ENCODE measurements around the gene ZC3H4. TPM values are rescaled to one million over a fixed set of nuclear protein-coding genes. Genes with fewer than 3 reads are reported as not detected.
A peak's percentile ranks its signal among the peaks of the same experiment; 100 is the strongest.

ZC3H4 gene
- total RNA-seq, 1 experiment from 2014 or later: 105 TPM

DNA sequence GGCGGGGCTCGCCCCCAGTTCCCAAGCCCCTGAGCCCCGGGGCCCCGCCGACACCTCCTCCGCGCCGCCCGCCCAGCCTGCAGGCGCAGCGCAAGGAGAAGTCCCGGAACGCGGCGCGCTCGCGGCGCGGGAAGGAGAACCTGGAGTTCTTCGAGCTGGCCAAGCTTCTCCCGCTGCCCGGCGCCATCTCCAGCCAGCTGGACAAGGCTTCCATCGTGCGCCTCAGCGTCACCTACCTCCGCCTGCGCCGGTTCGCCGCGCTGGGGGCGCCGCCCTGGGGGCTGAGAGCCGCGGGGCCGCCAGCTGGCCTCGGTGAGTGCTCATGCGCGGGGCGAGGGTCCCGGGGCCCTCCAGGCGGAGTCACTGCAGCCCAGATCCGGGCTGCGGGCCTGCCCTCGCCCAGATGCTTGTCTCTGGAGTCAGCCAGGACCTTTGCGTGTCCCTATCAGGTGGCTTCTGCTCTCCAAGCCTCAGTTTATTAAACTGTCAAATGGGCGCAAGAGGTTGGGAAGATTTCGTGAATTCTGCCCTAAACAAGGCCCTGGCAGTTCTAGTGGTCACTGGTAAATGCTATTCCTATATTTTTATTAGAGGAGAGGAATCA lies 91.9 kb downstream of the ZC3H4 start:
- peak overlapping the region; percentile 57 to 80; a peak in 4 of 5 replicates for H3K4me3 Mint-ChIP-seq

More for the DNA sequence above, 91.9 kb downstream of the ZC3H4 start:
- Histone ChIP-seq H2AK5ac (ENCODE audit: insufficient read length, low read length) (no peak overlapping the region), H3K4me1 (ENCODE audit: insufficient read depth, low read length) (0 out of 2 replicates have a peak, but pooled peaks cover 2% of the 10 kb centered on the region), H4K8ac (replicated peaks; ENCODE audit: insufficient read length, low read depth, low read length) (no peak overlapping the region), H4K91ac (ENCODE audit: insufficient read length, low read depth, low read length) (no peak overlapping the region), H2AFZ (ENCODE audit: low read length) (no peak overlapping the region), H3K14ac (ENCODE audit: insufficient read depth, low read length) (no peak overlapping the region), H3K18ac (ENCODE audit: insufficient read length, low read depth, low read length) (no peak overlapping the region), H3K4me2 (ENCODE audit: insufficient read depth, insufficient read length, low read length) (peak overlapping the region; percentile 66), H2BK20ac (ENCODE audit: low read depth, low read length, poor library complexity, severe bottlenecking) (no peak overlapping the region), H3K56ac (ENCODE audit: insufficient read length, low read depth, low read length) (no peak overlapping the region), H3K27ac (ENCODE audit: insufficient read length, low read depth, low read length) (no peak overlapping the region), H3K23ac (ENCODE audit: insufficient read length, low read depth, low read length) (no peak overlapping the region), H2BK120ac (ENCODE audit: low read depth, low read length, poor library complexity, severe bottlenecking) (no peak overlapping the region), H3T11ph (ENCODE audit: low read length) (no peak overlapping the region), H2BK12ac (ENCODE audit: insufficient read length, low read depth, low read length) (no peak overlapping the region), H3K79me1 (ENCODE audit: insufficient read depth, low read depth, low read length, poor library complexity, severe bottlenecking) (no peaks in the 10 kb centered on the region), H4K20me1 (ENCODE audit: control insufficient read depth, insufficient read depth, insufficient read length) (no peaks in the 10 kb centered on the region), H3K9me3 (ENCODE audit: control insufficient read depth, low read depth, low read length) (no peaks in the 10 kb centered on the region), H4K5ac (ENCODE audit: insufficient read length, low read depth, low read length) (no peak overlapping the region), H2BK5ac (ENCODE audit: insufficient read length, low read length) (no peak overlapping the region), H3K79me2 (ENCODE audit: insufficient read depth, low read length) (no peaks in the 10 kb centered on the region), H3K9ac (ENCODE audit: extremely low read depth, insufficient read length, low read length) (no peak overlapping the region), H2BK15ac (ENCODE audit: low read depth, low read length) (no peak overlapping the region), H3K23me2 (ENCODE audit: insufficient read length, low read depth, low read length, poor library complexity, severe bottlenecking) (peaks cover 18% of the 10 kb centered on the region), H3K4ac (ENCODE audit: low read depth, low read length) (no peak overlapping the region), H3K27me3 (ENCODE audit: insufficient read depth, low read length) (peaks cover 39% of the 10 kb centered on the region)
- no peak for TF ChIP-seq CTCF (conservative IDR thresholded peaks at IDR 0.05)
- Mint-ChIP-seq H3K4me1 (peaks cover 11 to 17% of the 10 kb centered on the region in 2 experiments), H3K36me3 (ENCODE audit: insufficient read depth in 1 of 3, low read depth in 3 of 3) (peaks cover 0 to 4% (median 4%) of the 10 kb centered on the region in 3 experiments; a peak in 4 of 7 replicates), H3K9me3 (no peaks in the 10 kb centered on the region), H3K27me3 (ENCODE audit: low read depth) (peaks cover 87% of the 10 kb centered on the region), H3K27ac (no peak overlapping the region)
- no CpG with 5 or more reads among the region's 50 CpGs for WGBS (ENCODE audit: extremely low coverage, insufficient read length, low lambda C conversion rate)
- DNase-seq: peak; percentile 55

Measured in H9 (cell line).